ENCODE results near the gene NXPH3.
"Not testable (repeated sequence)": the region's sequence is repeated elsewhere in the genome, so short reads cannot be mapped to it uniquely, and the experiment has no call there.

NXPH3 gene

GRCh38 chr17:49549311-49549605 is 26.4 kb upstream of the NXPH3 start:
- TF ChIP-seq CTCF (IDR thresholded peaks at IDR 0.05; ENCODE audit: insufficient read depth, low read length, missing control alignments) = no peak
- CTCF ChIA-PET = interaction anchor here (10.6 kb wide), 1 partner anchor 113 kb away, joined by 376 read pairs; no protein-coding TSS in a partner anchor
- POLR2A ChIA-PET = no interaction called here
- no peak for DNase-seq (ENCODE audit: low read depth, low spot score)
- H3K4me3 ChIP-seq (ENCODE audit: low read depth, low read length) = no peak overlapping the region

GRCh38 chr17:49549691-49550678 is 25.7 kb upstream of the NXPH3 start:
- ChIA-PET POLR2A (interaction anchor here (0.7 kb wide), 1 partner anchor 158 kb away, joined by 4 read pairs; the partner anchor contains the start of gene SLC35B1), CTCF (interaction anchor here (0.9 to 10.6 kb wide), 3 partner anchors 54 to 139 kb away, joined by 4 to 376 read pairs (median 210); partner anchors contain the start of gene PHB1)
- no peak for TF ChIP-seq CTCF (IDR thresholded peaks at IDR 0.05; ENCODE audit: insufficient read depth, low read length, missing control alignments)

GRCh38 chr17:49550764-49551163 is 24.9 kb upstream of the NXPH3 start:
- H3K4me3 ChIP-seq (ENCODE audit: low read depth, low read length); POLR2A ChIA-PET; DNase-seq (ENCODE audit: low read depth, low spot score): not testable (repeated sequence)
- CTCF ChIA-PET = interaction anchor here (9.0 to 10.6 kb wide), 2 partner anchors 115 to 140 kb away, joined by 210 to 376 read pairs; partner anchors contain the start of gene PHB1

More at GRCh38 chr17:49549691-49550678, 25.7 kb upstream of the NXPH3 start:
- no peak overlapping the region for H3K4me3 ChIP-seq (ENCODE audit: low read depth, low read length)
- no peak for DNase-seq (ENCODE audit: low read depth, low spot score)

GRCh38 chr17:49551221-49552069 is 24.2 kb upstream of the NXPH3 start:
- ChIA-PET POLR2A (no interaction called here), CTCF (interaction anchor here (0.8 to 10.6 kb wide), 3 partner anchors 115 to 235 kb away, joined by 3 to 376 read pairs (median 210); partner anchors contain the start of gene PHB1)
- no peak for TF ChIP-seq CTCF (IDR thresholded peaks at IDR 0.05; ENCODE audit: insufficient read depth, low read length, missing control alignments)
- no peak for DNase-seq (ENCODE audit: low read depth, low spot score)
- no peak overlapping the region for H3K4me3 ChIP-seq (ENCODE audit: low read depth, low read length)

GRCh38 chr17:49552070-49552751 is 23.5 kb upstream of the NXPH3 start:
- TF ChIP-seq CTCF (IDR thresholded peaks at IDR 0.05; ENCODE audit: insufficient read depth, low read length, missing control alignments) = no peak
- no peak overlapping the region for H3K4me3 ChIP-seq (ENCODE audit: low read depth, low read length)
- CTCF ChIA-PET = interaction anchor here (0.8 to 10.6 kb wide), 3 partner anchors 116 to 236 kb away, joined by 3 to 376 read pairs (median 210); partner anchors contain the start of gene PHB1
- POLR2A ChIA-PET = interaction anchor here (0.7 kb wide), 1 partner anchor 845 kb away, joined by 5 read pairs; no protein-coding TSS in a partner anchor
- no peak for DNase-seq (ENCODE audit: low read depth, low spot score)

- DNase-seq (ENCODE audit: low read depth, low spot score) = no peak
- no peak overlapping the region for H3K4me3 ChIP-seq (ENCODE audit: low read depth, low read length)
- TF ChIP-seq CTCF (IDR thresholded peaks at IDR 0.05; ENCODE audit: insufficient read depth, low read length, missing control alignments) = no peak
- ChIA-PET CTCF (interaction anchor here (0.9 to 10.6 kb wide), 8 partner anchors 14 to 152 kb away, joined by 3 to 376 read pairs (median 24); partner anchors contain the start of gene PHB1), POLR2A (no interaction called here)
These were observed 21.9 kb upstream of the NXPH3 start for GRCh38 chr17:49553676-49554335.
